Lower leg skin (tissue), 3 donors: ENCODE data around the gene MTRF1L.

ENCODE experiments used
- CTCF ChIP-seq, 3 donors: fragments of 450-650 bp; IDR thresholded peaks; one replicate each; pipeline ENCODE4 v1.5.1; 2016; ENCODE audit warnings: antibody characterized with exemption in 3 of 3, mild to moderate bottlenecking in 3 of 3, moderate library complexity in 2 of 3
- POLR2A ChIP-seq, 2 donors: fragments of 450-650 bp; IDR thresholded peaks; one replicate each; pipeline ENCODE4 v1.6.1; 2016 to 2017; ENCODE audit warnings: antibody characterized with exemption in 2 of 2, mild to moderate bottlenecking in 1 of 2, moderate library complexity in 1 of 2

- TF ChIP-seq CTCF (IDR thresholded peaks at IDR 0.05) = no peak
- no peak for TF ChIP-seq POLR2A (IDR thresholded peaks at IDR 0.05)
Observed at GRCh38 chr6:153028963-153029362, 26.5 kb upstream of the MTRF1L start.
